ENCODE results near the gene ICAM4.

GRCh38 chr19:10260141-10260584, 26.6 kb upstream of the ICAM4 start:
- no peak for TF ChIP-seq CTCF (IDR thresholded peaks at IDR 0.05; ENCODE audit: borderline replicate concordance, extremely low read depth, low read length, poor library complexity, severe bottlenecking)
- no peak for TF ChIP-seq EZH2 (IDR thresholded peaks at IDR 0.05; ENCODE audit: borderline replicate concordance, low read depth, low read length, severe bottlenecking)

All from DND-41 (cell line).